ENCODE results near the gene HCFC2.

DNA sequence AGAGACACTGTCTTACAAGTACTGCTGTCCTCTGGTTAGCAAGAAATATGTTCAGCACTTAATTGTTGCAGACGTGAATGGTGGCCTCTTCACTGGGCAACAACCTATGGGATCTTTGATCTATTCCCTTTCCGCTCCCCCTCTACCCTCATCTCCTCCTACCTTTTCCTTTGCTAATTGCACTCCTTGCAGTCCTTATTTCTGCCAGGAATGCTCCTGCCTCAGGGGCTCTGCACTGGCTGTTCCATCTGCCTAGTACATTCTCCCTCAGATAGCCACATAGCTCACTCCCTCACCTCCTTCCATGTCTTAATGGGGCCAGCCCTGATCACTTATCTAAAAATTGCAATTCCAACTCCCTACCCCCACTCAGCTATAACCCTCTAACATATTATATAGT lies 78.2 kb downstream of the HCFC2 start:
- TF ChIP-seq JUND (IDR thresholded peaks at IDR 0.05; ENCODE audit: low read length) (no peak), RFX5 (IDR thresholded peaks at IDR 0.05; ENCODE audit: borderline replicate concordance, low read depth, low read length) (no peak), CHD2 (IDR thresholded peaks at IDR 0.05; ENCODE audit: low read length) (no peak), JUN (IDR thresholded peaks at IDR 0.05; ENCODE audit: low read depth, low read length) (no peak), POLR2AphosphoS5 (IDR thresholded peaks at IDR 0.05; ENCODE audit: low read depth, low read length) (no peak), EZH2 (IDR thresholded peaks at IDR 0.05; ENCODE audit: low read depth, low read length, severe bottlenecking) (no peak), HDAC6 (IDR thresholded peaks at IDR 0.05; ENCODE audit: low read depth, low read length) (no peak)

Data from H1 (cell line).